HG03039 (cell line): ENCODE results near the gene ITM2B.
"Not testable (repeated sequence)": the region's sequence is repeated elsewhere in the genome, so short reads cannot be mapped to it uniquely, and the experiment has no call there.

Experiments used
- ATAC-seq: cut with Tn5 transposase; IDR thresholded peaks from one replicate; pipeline ENCODE4 v1.9.1; 2021; ENCODE audit warnings: mild to moderate bottlenecking, moderate library complexity; ENCODE audit not compliant: unreplicated experiment

The ITM2B gene

GRCh38 chr13:48233046-48233888, at the start of gene ITM2B:
Gene ITM2B (plus strand): TSS chr13:48233206. CDS start chr13:48233361, 155 bp downstream.
- peak; percentile 40 for ATAC-seq

GRCh38 chr13:48184260-48184659, 48.7 kb upstream of the ITM2B start:
- no peak for ATAC-seq

DNA sequence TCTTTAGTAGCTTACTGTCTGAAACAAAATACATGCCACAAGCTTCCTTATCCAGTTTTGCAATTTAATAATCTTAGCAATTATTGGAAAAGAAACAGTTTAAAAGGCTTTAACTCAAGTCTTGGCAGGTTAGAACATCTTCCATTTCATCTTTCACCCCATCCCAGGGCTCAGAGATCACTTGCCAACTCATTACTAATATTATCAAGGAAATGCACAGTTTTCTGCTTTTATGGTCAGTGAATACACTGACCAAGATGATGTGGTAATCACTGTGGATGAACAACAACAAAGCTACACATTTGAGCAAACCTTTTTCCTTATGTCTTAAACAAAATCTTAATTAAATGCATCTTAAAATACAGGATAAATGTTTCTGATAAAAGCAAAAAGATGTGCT, 48.0 kb upstream of the ITM2B start:
- no peak for ATAC-seq

- ATAC-seq = no peak
Measured at GRCh38 chr13:48186722-48187121, 46.3 kb upstream of the ITM2B start.

GRCh38 chr13:48188131-48188530, 44.9 kb upstream of the ITM2B start:
- ATAC-seq = no peak

- ATAC-seq = no peak
Measured at GRCh38 chr13:48188601-48189000, 44.4 kb upstream of the ITM2B start.

GRCh38 chr13:48189171-48189570, 43.8 kb upstream of the ITM2B start:
- ATAC-seq = no peak

DNA sequence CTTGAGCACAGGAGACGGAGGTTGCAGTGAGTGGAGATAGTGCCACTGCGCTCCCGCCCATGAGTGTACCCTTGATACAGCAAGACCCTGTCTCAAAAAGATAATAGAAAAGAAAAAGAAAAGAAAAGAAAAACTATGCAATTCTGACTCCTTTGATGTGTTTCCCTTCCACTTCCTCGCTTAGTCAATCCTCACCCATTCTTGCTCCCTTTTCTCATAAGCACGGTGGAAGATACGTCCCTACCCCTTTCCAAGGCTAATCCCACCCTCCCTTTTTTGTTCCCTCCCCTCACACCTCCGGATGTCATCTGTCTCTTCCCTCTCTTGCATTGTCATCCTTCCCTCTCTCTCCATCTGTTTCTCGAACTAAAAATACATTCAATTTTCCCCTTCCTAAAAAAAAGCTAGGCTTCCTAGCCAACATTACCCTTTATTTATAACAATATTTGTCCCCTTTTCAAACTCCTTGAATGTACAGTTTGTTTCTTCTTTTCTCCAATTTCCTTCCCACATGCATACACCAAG, 40.5 kb upstream of the ITM2B start:
- no peak for ATAC-seq

DNA sequence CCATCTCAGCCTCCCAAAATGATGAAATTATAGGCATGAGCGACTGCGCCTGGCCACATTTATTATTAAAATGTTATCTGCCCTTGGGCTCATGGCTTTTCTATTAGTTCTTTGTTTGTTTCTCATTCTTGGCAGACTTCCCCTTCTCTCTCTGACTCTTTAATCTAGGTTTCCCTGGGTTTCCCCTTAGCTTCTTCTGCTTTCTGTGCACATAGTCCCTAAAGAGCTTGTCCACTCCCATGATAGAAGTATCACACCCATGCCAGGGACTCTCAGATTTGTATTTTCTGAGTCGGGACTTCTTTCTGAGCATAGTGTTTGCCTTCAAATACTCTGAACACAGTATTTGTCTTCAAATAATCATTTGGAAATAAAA, 38.6 kb upstream of the ITM2B start:
- no peak for ATAC-seq

DNA sequence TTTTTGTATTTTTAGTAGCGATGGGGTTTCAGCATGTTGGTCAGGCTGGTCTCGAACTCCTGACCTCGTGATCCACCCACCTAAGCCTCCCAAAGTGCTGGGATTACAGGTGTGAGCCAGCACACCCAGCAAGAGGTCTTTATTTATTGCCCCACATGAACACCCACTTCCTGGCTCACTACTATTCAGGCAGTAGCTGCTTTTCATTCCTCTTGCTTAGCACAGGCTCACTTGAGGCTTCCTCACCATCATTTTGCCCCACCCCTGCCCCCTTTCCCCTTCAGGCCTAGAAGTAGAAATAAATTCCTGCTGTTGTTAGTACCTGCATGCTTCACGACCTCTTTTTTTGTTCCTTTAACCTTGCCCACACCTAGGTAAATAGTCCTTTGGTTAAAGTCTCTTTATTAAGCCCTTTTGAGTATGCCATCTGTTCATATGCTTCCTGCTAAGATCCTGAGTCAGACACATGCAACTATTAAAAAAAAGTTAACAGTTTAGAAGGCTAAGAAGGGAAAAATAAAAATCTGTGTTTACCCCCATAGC, 33.5 kb upstream of the ITM2B start:
- ATAC-seq = no peak

GRCh38 chr13:48201044-48201443, 32.0 kb upstream of the ITM2B start:
- no peak for ATAC-seq

DNA sequence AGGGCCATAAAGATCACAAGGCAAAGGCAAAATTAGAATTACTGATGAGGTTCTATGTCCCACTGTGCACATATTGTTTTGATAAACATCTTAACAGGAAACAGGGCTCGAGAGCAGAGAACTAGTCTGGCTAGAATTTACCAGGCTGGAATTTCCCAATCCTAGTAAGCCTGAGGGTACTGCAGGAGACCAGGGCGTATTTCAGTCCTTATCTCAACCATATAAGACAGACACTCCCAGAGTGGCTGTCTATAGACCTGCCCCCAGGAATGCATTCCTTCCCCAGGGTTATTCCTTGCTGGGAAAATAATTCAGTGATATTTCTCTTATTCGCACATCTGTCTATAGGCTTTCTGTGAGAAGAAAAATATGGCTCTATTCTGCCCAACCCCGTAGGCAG, 25.8 kb upstream of the ITM2B start:
- ATAC-seq = not testable (repeated sequence)

DNA sequence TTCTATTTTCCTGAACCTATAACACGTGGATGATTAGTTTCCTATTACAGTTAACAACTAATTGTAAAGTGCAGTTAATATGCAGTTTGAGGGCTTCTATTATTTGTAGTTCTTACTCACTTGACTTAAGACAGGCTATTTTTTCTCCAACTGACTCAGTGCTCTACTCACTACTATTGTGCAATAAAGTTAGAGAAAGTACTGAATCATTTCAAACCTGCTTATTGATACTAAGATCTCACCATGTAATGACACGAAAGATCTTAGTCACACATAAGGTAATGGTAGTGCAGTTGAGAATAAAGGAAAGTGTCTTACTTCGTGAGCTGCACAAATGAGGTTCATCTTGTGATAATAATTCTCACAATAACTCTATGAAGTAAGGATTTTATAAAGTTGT, 22.8 kb upstream of the ITM2B start:
- no peak for ATAC-seq

GRCh38 chr13:48214519-48215121, 18.4 kb upstream of the ITM2B start:
- no peak for ATAC-seq

DNA sequence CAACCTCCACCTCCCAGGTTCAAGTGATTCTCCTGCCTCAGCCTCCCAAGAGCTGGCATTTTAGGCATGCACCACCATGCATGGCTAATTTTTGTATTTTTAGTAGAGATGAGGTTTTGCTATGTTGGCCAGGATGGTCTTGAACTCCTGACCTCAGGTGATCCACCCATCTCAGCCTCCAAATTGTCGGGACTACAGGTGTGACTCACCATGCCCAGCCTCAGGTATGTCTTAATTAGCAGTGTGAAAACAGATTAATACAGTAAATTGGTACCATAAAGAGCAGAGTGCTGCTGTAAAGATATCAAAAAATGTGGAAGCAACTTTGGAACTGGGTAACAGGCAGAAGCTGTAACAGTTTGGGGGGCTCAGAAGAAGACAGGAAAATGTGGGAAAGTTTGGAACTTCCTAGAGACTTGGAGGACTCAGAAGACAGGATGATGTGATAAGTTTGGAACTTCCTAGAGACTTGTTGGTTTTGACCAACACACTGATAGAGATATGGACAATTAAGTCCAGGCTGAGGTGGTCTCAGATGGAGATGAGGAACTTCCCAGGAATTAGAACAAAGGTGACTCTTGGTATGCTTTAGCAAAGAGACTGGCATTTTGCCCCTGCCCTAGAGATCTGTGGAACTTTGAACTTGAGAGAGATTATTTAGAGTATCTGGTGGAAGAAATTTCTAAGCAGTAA, 17.3 kb upstream of the ITM2B start:
- ATAC-seq = not testable (repeated sequence)

DNA sequence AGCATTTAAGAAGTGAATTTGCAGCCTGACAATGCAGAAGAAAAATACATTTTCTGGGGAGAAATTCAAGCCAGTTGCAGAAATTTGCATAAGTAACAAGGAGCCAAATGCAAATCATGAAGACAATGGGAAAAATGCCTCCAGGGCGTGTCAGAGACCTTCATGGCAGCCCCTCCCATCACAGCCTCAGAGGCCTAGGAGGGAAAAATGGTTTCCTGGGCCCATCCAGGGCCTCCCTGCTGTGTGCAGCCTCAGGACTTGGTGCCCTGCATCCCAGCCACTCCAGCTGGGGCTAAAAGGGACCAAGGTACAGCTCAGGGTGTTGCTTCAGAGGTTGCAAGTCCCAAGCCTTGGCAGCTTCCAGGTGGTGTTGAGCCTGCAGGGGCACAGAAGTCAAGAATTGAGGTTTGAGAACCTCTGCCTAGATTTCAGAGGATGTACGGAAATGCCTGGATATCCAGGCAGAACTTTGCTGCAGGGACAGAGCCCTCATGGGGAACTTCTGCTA, 16.7 kb upstream of the ITM2B start:
- ATAC-seq = no peak

GRCh38 chr13:48220592-48220980, 12.4 kb upstream of the ITM2B start:
- ATAC-seq = no peak

DNA sequence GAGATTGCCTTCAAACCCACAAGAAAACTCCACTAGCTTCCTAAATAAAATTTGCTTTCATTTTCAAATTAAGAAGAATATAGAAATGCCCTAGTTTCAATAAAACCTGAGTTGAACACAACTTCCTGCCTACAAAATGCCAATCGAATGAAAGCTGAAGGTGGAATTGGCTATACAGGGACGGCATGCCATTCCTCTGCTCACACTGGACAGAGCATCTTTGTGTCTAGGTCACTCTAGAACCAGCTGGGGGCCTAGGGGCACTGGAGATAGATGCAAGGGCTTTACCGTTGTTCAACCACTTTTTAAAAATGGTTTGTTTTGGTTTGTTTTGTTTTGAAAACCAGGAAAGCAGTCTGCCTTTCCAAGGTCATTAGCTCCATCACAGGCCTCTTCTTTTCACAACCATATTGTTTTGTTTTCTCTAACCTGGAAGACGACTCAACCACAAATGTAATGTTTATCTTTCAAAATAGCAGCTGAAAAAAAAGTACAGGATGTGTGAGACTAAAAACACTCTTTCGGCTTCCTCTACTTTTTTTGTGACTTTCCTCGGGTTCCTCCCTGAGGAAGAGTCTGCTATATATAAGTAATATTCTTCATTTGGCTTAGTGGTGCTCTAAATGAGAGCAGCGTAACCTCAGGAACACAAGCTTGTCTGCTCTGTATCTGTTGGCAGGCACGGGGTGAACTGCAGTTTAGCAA, 11.9 kb upstream of the ITM2B start:
- ATAC-seq = no peak

DNA sequence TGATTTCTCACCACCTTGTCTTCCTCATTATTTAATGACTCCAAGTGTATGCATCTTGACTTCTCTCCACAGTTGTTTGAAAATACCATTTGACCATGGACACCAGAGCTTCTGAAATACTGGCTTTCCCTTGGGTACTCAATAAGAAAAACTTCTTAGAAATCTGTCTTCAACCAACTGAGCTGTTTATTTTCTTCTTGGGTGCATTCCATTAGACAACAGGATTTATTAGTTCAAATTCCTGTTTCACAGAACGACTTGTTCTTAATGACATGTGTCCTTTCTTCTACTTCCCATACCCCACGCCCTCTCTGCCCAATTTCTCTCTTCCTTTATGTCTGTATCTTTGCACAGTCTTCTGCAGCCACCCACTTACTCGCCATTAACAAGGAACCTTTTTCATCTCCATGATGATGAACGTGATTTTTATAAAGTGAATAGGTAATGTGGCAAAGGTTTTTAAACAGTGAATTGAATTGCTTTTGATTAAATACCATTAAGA, 11.3 kb upstream of the ITM2B start:
- ATAC-seq = no peak
